Measurements from ENCODE around the gene PSKH1.

The PSKH1 gene

DNA sequence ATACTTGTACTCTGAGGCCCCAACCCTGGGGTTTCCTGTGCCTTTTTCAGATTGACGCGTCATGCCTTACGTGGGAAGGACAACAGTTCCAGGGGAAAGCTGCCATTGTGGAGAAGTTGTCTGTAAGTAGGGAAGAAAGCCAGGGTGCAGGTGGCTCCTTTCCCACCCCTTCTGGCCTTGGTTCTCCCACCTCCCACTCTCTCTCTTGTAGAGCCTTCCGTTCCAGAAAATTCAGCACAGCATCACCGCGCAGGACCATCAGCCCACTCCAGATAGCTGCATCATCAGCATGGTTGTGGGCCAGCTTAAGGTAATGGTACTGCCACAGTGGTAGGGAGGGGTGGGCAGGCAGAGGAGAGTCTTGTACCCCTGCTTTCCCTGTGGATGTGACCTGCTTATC, 24.8 kb upstream of the PSKH1 start:
- FAIRE-seq, result no peak

DNA sequence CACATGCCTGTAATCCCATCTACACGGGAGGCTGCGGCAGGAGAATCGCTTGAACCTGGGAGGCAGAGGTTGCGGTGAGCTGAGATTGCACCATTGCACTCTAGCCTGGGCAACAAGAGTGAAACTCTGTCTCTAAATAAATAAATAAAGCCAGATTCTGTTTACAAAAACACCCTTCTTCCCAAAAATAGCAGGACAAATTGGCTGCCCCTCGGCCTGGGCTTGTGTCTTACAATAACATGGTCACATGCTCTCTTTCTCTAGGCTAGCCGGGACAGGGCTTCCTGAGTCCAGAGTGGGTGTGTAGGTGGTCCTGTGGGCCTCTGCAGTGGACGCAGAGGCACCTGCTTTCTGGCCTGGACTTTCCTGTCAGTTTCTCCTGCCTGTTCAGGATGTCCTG, 23.4 kb upstream of the PSKH1 start:
- no peak for FAIRE-seq

DNA sequence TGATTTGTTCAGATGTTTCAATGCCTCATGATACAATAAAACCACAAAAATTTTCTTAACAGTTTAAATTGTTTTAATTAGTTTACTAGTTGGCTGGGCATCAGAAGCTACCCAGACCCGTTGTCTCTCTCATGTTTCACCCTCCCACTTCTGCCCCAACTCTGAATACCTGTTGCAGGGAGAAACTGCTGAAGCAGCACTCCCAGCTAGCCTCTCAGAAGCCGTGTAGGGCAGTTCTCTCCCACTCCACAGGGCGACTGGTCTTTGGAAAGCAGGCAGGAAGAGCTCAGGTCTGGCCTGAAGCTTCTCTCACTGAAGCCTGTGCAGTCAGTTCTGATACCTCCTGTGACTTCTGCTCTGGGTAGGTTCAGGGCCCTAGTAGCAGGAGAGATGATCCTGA, 21.8 kb upstream of the PSKH1 start:
- FAIRE-seq, result no peak

DNA sequence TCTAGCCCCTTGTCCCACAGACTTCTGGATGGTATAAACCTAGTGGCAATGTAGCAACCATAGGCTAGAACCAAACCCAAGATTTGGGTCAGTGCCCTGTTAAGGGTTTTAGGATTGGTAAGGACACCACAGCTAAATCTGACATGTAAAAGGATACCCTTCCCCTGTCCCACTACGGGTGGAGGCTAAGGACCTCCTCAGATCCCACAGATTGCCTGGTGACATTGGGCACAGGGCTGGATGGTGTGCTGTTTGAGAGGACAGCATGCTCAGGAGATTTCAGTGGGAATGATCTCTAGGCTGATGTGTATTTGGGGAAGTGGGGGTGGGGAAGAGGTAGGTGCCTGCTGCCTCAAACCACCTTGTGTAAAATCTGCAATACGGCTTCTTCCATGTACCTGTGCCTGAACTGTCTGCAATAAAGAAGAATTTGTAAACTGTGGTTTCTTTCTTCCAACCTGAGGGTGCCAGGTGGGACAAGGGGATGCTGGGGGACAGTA, 20.9 kb upstream of the PSKH1 start:
- no peak for FAIRE-seq

DNA sequence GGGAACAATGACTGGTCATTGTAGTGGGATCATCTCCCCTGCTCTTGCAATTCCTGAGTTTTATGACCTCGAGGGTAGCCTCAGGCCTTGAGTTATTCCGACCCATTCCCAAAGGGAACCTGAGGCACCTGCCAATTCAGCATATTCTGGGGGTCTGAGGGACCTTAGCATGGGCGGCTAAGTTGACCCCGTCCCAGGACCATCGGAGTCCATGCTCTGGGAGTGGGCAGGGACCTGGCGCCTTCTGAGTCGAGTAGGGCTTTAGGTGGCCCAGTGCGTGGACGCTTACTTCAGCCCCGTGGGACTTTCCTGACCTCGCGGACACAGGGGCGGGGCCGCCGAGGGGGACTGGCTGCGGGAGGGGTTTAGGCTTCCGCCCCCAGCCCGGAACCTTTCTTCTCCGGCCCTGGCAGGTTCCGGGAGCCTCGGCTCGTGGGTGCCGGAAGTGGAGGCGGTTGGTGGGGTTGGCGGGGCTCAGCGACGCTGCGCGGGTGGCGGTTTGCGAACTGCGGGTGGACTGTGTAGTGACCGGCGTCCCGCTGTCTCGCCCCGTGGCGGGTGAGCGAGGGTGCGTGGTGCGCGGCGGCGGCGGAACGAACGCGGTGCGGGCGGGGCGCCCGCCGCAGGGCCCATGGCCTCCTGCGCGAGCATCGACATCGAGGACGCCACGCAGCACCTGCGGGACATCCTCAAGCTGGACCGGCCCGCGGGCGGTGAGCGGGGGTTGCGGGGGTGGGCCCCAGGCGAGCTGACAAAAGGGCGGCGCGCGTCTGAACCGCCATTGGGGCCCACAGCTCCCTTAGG, 20.2 kb upstream of the PSKH1 start, which contains the start of gene EDC4:
EDC4 (plus strand) TSS at position 422 of the 804 bp plus-strand sequence; CDS start at position 632, 210 bp downstream.
- FAIRE-seq, result no peak

DNA sequence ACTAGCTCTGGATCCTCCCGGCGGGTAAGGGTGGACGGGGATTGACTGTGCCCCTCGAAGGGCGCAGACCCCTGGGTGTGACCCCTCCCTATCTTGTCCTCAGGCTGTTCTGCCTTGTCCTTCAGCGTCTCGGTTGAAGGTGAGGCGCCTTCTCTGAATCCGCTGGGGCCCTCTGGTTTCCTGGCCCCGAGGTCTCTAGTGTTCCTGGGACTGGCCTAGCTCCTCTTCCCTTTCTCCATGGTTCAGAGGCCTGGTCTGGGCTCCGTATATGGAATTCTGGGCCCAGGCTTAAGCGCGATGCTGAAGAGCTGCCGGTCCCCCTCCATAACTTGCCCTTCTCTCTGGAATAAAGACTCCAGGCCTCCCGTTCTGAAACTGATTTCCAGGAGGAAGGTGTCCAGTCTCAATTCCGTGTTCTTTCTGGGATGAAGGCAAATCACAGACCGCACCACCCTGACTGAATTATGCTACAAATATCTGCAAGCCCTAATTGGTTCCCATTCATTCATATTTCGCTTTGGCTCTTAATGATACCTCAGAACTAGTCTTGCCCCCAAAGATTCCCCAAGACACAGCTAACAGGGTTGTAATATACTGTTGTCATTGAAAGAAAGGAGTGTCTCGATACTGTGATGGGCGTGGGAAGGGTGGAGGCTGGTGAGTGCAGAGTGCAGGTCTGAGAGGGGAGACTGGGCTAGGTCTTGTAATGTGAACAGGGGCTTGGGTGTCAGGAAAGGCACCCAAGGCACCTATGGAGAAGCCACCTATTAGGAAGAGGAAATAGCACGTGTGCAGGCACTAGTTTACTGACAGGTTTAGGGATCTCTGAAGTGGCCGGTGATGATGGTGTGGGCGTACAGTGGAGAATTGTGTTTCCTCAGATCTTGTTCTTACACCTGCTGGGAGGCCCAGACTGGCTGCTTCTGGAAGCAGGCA, 19.4 kb upstream of the PSKH1 start:
- FAIRE-seq, result no peak

DNA sequence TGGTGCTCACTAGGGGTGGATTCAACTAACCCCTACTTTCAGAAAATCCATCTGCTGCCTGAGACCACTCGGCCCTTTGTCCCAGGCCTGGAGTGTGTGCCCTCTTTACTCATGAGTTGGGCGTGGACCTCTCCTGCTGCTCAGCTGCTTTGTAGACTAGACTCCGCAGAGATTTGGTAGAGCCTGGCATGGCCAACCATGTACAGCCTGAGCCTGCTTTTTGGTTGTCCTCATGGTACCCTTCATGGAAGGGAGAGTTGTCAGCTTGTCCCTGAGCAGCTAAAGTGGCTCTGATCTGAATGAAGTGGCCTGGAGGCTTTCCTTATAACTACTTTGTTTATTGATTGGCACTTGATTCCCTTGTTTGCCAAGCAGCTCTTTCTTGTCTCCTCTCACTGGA, 18.7 kb upstream of the PSKH1 start:
- no peak for FAIRE-seq

- no peak for FAIRE-seq
Measured at GRCh38 chr16:67877064-67877463, 16.0 kb upstream of the PSKH1 start.

- FAIRE-seq, result no peak
Measured at GRCh38 chr16:67878232-67878631, 14.8 kb upstream of the PSKH1 start.

DNA sequence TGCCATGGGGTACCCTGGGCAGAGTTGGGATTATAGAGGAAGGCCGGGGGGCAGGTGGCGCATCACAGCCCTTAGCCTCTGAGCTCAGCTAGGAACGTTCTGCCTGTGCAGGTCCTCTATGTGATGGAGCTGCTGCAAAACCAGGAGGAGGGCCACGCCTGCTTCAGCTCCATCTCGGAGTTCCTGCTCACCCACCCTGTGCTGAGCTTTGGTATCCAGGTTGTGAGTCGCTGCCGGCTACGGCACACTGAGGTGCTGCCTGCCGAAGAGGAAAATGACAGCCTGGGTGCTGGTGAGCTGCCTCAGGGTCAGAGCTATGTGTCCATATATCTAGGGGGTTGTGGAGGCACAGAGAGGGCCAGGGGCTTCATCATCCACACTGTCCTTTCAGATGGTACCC, 14.2 kb upstream of the PSKH1 start:
- FAIRE-seq, result no peak

DNA sequence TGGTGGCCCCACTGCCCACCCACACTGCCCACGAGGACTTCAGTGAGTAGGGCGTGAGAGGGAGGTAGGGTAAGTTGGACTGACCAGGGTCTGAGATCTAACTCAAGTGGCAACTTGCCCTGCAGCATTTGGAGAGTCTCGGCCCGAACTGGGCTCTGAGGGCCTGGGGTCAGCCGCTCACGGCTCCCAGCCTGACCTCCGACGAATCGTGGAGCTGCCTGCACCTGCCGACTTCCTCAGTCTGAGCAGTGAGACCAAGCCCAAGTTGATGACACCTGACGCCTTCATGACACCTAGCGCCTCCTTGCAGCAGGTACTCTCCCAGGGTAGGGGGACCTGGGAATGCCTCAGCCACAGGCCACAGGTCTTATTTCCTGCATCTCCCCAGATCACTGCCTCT, 13.6 kb upstream of the PSKH1 start:
- FAIRE-seq, result no peak

GRCh38 chr16:67879936-67880335, 13.1 kb upstream of the PSKH1 start:
- FAIRE-seq, result no peak

- no peak for FAIRE-seq
Measured at GRCh38 chr16:67880584-67880983, 12.5 kb upstream of the PSKH1 start.

- FAIRE-seq, result no peak
Measured at GRCh38 chr16:67881621-67882161, 11.4 kb upstream of the PSKH1 start.

DNA sequence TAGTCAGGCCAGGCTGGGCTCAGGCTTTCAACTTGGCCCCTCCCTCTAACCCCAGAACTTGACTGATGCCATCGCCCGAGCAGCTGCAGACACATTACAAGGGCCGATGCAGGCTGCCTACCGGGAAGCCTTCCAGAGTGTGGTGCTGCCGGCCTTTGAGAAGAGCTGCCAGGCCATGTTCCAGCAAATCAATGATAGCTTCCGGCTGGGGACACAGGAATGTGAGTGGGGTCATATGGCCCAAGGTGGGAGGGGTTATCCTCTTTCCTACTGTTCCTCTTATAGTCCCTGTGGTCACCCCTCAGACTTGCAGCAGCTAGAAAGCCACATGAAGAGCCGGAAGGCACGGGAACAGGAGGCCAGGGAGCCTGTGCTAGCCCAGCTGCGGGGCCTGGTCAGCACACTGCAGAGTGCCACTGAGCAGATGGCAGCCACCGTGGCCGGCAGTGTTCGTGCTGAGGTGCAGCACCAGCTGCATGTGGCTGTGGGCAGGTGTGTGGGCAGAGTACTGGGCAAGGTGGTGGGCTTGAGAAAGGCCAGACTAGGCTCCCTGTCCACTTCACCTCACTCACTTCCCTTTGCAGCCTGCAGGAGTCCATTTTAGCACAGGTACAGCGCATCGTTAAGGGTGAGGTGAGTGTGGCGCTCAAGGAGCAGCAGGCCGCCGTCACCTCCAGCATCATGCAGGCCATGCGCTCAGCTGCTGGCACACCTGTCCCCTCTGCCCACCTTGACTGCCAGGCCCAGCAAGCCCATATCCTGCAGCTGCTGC, 10.5 kb upstream of the PSKH1 start:
- no peak for FAIRE-seq

- no peak for FAIRE-seq
Measured at GRCh38 chr16:67883146-67883871, 9.7 kb upstream of the PSKH1 start.

GRCh38 chr16:67883872-67884261, 9.2 kb upstream of the PSKH1 start:
- FAIRE-seq, result no peak

GRCh38 chr16:67884684-67885083, 8.4 kb upstream of the PSKH1 start, which contains the start of gene NRN1L:
Gene NRN1L, plus strand, starts transcription at chr16:67884885. Its CDS starts 19 bp downstream, at chr16:67884904.
- FAIRE-seq, result no peak

DNA sequence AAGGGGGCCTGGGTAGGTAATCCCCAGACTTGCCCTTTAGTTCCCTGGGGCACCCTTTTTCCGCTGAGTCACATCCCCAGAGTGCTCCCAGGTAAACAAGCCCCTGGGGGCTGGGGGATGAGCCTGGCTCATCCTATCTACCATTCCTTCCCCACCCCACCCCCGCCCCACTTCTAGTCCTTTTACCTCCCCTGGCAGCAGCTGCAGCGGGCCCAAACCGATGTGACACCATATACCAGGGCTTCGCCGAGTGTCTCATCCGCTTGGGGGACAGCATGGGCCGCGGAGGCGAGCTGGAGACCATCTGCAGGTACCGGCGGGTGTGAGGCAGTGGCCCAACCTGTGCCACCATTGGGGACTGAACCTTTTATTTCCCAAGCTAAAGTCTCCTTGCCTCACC, 7.5 kb upstream of the PSKH1 start:
- no peak for FAIRE-seq

DNA sequence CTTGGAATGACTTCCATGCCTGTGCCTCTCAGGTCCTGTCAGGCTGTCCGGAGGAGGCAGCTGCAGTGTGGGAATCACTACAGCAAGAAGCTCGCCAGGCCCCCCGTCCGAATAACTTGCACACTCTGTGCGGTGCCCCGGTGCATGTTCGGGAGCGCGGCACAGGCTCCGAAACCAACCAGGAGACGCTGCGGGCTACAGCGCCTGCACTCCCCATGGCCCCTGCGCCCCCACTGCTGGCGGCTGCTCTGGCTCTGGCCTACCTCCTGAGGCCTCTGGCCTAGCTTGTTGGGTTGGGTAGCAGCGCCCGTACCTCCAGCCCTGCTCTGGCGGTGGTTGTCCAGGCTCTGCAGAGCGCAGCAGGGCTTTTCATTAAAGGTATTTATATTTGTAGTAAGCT, 7.1 kb upstream of the PSKH1 start:
- no peak for FAIRE-seq

- FAIRE-seq, result no peak
Measured at GRCh38 chr16:67886387-67886786, 6.7 kb upstream of the PSKH1 start.

DNA sequence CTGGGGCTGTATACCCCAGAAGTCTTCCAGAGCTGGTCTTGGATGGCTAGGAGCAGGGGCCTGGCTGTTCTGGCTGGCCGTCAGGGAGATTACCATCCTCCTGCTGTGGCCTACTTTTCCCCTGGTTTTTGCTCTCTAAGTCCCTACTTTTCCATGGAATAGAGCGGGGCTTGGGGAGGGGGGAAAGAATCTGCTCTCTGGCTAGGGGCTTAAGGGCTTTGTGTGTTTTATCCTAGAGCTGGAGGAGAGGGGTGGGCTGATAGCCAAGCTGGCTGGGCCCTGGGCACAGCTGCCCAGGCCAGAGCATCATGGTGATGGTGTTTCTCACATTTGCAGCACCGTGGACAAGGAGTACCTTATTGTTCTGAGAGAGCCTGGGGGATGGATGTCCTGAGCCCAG, 4.7 kb upstream of the PSKH1 start:
- no peak for FAIRE-seq
